ENCODE measurements around the gene GPANK1. TPM values are rescaled to one million over a fixed set of nuclear protein-coding genes. Genes with fewer than 3 reads are reported as not detected.

GPANK1 gene
- total and polyA plus RNA-seq, 10 of the 15 experiments (the other 5 are each of a cell fraction or from before 2014, with no cell fraction given) = 11.7 to 36.3 (median 17.5) TPM

GRCh38 chr6:31666337-31666965 lies 1.7 kb upstream of the GPANK1 start (continued):
- TF ChIP-seq ELK1 (IDR thresholded peaks at IDR 0.05; ENCODE audit: low read depth, low read length) (no peak), NR2F1 (conservative IDR thresholded peaks at IDR 0.05) (no peak), BRCA1 (IDR thresholded peaks at IDR 0.05; ENCODE audit: low read depth, low read length) (no peak), YBX1 (IDR thresholded peaks at IDR 0.05) (no peak), FOXK2 (IDR thresholded peaks at IDR 0.05) (0 out of 2 replicates have a peak, but pooled peaks have one; percentile 7)

GRCh38 chr6:31665501-31666336 lies 922 bp upstream of the GPANK1 start, which contains the start of gene CSNK2B:
Gene CSNK2B, plus strand, starts transcription at chr6:31666080. Its CDS starts 752 bp downstream, at chr6:31666832.
- ChIA-PET POLR2A (interaction anchor here (0.5 to 5.9 kb wide), 13 partner anchors 8 to 294 kb away, joined by 3 to 107 read pairs (median 4); partner anchors contain the start of genes APOM, BAG6, LSM2 and LTB), CTCF (interaction anchor here (0.9 to 2.3 kb wide), 4 partner anchors 14 to 166 kb away, joined by 3 to 15 read pairs (median 6); partner anchors contain the start of gene BAG6), RAD21 (ENCODE audit: unreplicated experiment) (interaction anchor here (0.8 to 1.6 kb wide), 6 partner anchors 12 to 172 kb away, joined by 3 to 8 read pairs (median 4); partner anchors contain the start of genes BAG6, NCR3 and TNF), SMC1A (ENCODE audit: uncharacterized antibody, unreplicated experiment) (interaction anchor here (0.7 to 2.6 kb wide), 4 partner anchors 11 to 72 kb away, joined by 3 to 31 read pairs (median 3); partner anchors contain the start of genes APOM and BAG6)
- H3K4me1 ChIP-seq (ENCODE audit: control insufficient read depth, insufficient read depth, low read length) = peaks cover 37% of the 10 kb centered on the region
- peaks cover 15 to 35% of the 10 kb centered on the region in 2 experiments for H3K36me3 ChIP-seq (ENCODE audit: control insufficient read depth in 2 of 2, insufficient read depth in 2 of 2, low read length in 1 of 2)
- intact Hi-C loops (cut with micrococcal nuclease; ENCODE audit: unreplicated experiment) (loop anchor here (1.0 to 5.0 kb wide), 3 partner anchors 45 to 167 kb away; partner anchors contain the start of genes CLIC1 and PRRC2A), in situ Hi-C loops (cut with MboI) (no loop called here)
- H3K79me2 ChIP-seq (ENCODE audit: control insufficient read depth, insufficient read depth, low read length) = peaks cover 51% of the 10 kb centered on the region
- peak within 1 kb of the TSS; percentile 95 for H3K4me2 ChIP-seq (ENCODE audit: control insufficient read depth, insufficient read depth)
- peak within 1 kb of the TSS; percentile 77 for H2AFZ ChIP-seq (ENCODE audit: control insufficient read depth, low read depth, low read length)
- H3K27ac ChIP-seq (ENCODE audit: control insufficient read depth, insufficient read depth) = peak within 1 kb of the TSS; percentile 94
- H3K9me3 ChIP-seq (replicated peaks; ENCODE audit: control insufficient read depth, insufficient read depth, low read length) = no peaks in the 10 kb centered on the region
- H3K4me3 ChIP-seq = peak within 1 kb of the TSS; percentile 93
- BruUV-seq (replicated peaks) = no TSS peak
- H4K20me1 ChIP-seq (ENCODE audit: control insufficient read depth, insufficient read depth) = no peaks in the 10 kb centered on the region
- ATAC-seq (peak; percentile 89), DNase-seq (ENCODE audit: low read depth, low spot score) (peak; percentile 91), FAIRE-seq (peak; percentile 96)
- H3K27me3 ChIP-seq (replicated peaks in 1 of 2; ENCODE audit: control insufficient read depth in 2 of 2, insufficient read depth in 2 of 2, low read length in 1 of 2) = no peaks in the 10 kb centered on the region
- H3K9ac ChIP-seq (ENCODE audit: control insufficient read depth, insufficient read depth, low read length) = peak within 1 kb of the TSS; percentile 97
- WGBS (ENCODE audit: insufficient coverage, insufficient replicate concordance, low lambda C conversion rate, missing lambda C conversion rate) = 0% methylated on average over 61 of the region's 63 CpGs
- TF ChIP-seq NKRF (conservative IDR thresholded peaks at IDR 0.05) = peak; percentile 63
- TF ChIP-seq CHD1 (IDR thresholded peaks at IDR 0.05; ENCODE audit: low read depth, low read length) = 0 out of 2 replicates have a peak, but pooled peaks have one; percentile 40
- TF ChIP-seq, protein P1, sequence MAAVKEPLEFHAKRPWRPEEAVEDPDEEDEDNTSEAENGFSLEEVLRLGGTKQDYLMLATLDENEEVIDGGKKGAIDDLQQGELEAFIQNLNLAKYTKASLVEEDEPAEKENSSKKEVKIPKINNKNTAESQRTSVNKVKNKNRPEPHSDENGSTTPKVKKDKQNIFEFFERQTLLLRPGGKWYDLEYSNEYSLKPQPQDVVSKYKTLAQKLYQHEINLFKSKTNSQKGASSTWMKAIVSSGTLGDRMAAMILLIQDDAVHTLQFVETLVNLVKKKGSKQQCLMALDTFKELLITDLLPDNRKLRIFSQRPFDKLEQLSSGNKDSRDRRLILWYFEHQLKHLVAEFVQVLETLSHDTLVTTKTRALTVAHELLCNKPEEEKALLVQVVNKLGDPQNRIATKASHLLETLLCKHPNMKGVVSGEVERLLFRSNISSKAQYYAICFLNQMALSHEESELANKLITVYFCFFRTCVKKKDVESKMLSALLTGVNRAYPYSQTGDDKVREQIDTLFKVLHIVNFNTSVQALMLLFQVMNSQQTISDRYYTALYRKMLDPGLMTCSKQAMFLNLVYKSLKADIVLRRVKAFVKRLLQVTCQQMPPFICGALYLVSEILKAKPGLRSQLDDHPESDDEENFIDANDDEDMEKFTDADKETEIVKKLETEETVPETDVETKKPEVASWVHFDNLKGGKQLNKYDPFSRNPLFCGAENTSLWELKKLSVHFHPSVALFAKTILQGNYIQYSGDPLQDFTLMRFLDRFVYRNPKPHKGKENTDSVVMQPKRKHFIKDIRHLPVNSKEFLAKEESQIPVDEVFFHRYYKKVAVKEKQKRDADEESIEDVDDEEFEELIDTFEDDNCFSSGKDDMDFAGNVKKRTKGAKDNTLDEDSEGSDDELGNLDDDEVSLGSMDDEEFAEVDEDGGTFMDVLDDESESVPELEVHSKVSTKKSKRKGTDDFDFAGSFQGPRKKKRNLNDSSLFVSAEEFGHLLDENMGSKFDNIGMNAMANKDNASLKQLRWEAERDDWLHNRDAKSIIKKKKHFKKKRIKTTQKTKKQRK (IDR thresholded peaks at IDR 0.05; ENCODE audit: low read depth, low read length) = no peak
- TF ChIP-seq TARDBP (IDR thresholded peaks at IDR 0.05; ENCODE audit: borderline replicate concordance) = peak; percentile 17; the same call in 1 of the 2 replicates
- TF ChIP-seq, protein P2, sequence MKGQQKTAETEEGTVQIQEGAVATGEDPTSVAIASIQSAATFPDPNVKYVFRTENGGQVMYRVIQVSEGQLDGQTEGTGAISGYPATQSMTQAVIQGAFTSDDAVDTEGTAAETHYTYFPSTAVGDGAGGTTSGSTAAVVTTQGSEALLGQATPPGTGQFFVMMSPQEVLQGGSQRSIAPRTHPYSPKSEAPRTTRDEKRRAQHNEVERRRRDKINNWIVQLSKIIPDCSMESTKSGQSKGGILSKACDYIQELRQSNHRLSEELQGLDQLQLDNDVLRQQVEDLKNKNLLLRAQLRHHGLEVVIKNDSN (IDR thresholded peaks at IDR 0.05; ENCODE audit: borderline replicate concordance, extremely low read length, insufficient read depth, low read depth, low read length) = peak; percentile 38
- peak; percentile 59; the same call in 1 of the 2 replicates for TF ChIP-seq POLR2AphosphoS2 (IDR thresholded peaks at IDR 0.05; ENCODE audit: low read depth, low read length)
- 0 out of 2 replicates have a peak, but pooled peaks have one; percentile 8 for TF ChIP-seq ZSCAN29 (IDR thresholded peaks at IDR 0.05)

Measured in GM12878 (cell line).